ENCODE data around the gene CNIH3.

DNA sequence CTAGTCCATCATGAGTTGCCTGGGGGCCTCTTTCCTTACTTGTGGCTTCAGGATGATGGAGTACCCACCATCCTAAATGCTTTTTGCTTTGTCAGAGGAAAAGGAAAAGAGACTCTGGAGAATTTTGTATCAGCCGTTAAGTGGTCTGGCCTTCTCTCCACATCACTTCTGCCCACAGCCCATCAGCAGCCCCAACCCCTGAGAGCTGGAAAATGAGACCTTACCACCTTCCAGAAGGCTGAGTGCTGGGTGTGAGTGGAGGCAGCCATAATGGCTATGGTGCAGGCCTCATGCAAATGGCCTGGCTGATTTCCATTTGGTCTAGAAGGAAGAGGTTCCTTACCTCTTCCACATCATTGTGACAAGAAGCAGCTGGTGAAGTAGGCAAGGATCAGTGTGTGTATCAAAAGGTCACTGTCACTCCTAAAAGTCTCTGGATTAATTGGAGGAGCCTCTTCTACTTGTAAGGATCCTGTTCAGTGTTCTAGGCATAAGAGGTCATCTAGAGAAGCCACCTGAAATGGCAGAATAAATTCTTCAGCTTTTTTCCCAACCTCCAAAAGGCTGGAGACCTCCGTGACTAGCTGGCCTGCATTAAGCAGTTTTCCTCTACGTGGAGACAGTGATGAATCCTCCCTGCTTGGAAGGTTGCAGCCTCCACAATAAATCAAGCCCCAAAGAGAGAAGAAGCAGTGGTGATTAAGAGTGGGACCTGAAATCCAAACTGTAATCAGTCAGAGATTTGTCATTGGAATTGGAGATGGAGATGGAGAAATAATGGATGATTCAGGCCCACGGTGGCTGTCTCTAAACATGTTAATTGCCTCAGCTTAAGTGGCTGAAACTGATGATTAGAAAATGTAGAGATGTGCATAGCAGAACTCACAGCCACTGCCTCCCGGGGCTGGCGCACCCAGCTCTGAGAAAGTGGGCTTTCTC lies 111.5 kb downstream of the CNIH3 start:
- TF ChIP-seq, protein P1, sequence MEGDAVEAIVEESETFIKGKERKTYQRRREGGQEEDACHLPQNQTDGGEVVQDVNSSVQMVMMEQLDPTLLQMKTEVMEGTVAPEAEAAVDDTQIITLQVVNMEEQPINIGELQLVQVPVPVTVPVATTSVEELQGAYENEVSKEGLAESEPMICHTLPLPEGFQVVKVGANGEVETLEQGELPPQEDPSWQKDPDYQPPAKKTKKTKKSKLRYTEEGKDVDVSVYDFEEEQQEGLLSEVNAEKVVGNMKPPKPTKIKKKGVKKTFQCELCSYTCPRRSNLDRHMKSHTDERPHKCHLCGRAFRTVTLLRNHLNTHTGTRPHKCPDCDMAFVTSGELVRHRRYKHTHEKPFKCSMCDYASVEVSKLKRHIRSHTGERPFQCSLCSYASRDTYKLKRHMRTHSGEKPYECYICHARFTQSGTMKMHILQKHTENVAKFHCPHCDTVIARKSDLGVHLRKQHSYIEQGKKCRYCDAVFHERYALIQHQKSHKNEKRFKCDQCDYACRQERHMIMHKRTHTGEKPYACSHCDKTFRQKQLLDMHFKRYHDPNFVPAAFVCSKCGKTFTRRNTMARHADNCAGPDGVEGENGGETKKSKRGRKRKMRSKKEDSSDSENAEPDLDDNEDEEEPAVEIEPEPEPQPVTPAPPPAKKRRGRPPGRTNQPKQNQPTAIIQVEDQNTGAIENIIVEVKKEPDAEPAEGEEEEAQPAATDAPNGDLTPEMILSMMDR (IDR thresholded peaks at IDR 0.05), result no peak
- no peak for TF ChIP-seq POLR2A (IDR thresholded peaks at IDR 0.05)
